UCSD-AML1 (cell line): ENCODE data around the gene KRT17.
"Not testable (repeated sequence)": the region's sequence is repeated elsewhere in the genome, so short reads cannot be mapped to it uniquely, and the experiment has no call there.

Source experiments
- DNase-seq: peaks from one replicate; lab custom pipeline; 2025; ENCODE audit not compliant: unreplicated experiment; lab: John Stamatoyannopoulos, UW

The KRT17 gene

DNA sequence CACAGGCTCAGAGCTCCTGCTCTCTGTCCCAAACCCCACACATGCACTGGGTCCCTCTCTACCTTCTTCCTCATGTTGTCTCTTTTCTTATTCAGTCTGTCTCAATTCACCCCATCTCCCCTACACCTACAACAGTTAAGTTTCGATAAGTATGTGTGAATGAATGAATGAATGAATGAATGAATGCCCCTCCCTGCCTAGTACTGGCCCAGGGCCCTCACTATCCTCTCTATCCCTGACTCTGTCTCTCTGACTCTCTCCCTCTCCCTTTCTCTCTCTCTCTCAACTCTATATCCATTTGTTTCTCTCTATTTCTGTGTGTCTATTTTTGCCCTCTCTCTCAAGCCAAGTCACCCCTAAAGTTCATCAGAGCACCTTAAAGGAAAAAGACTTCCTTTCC is 45.8 kb downstream of the KRT17 start:
- DNase-seq = no peak

- DNase-seq = not testable (repeated sequence)
These were observed 47.6 kb downstream of the KRT17 start for GRCh38 chr17:41576740-41577139.

DNA sequence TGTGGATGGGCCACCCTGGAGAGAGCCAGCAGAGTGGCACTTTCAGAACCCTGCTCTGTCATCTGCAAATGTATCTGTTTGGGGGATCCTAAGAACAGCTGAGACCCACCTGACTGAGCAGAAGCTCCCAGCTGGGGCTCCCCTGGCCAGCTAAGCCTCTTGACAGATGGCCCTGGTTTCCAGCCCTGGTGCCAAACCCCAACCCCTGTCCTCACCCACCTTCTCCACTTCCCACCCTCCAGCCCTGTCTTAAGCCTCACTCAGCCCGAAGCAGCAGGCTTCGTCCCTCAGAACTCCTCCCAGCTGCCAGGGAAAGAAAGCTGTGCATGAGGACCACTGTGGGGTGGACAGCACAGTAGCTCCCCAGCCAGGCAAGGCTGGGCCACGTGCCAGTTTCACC is 49.0 kb downstream of the KRT17 start:
- no peak for DNase-seq

GRCh38 chr17:41571561-41572434 is 52.6 kb downstream of the KRT17 start, which contains the start of gene KRT9:
KRT9 (minus strand) TSS chr17:41572059; CDS start chr17:41571992, 67 bp downstream.
- no peak for DNase-seq
